HG03432 (cell line): Measurements from ENCODE around the gene ARMC6.
"Not testable (repeated sequence)": the region's sequence is repeated elsewhere in the genome, so short reads cannot be mapped to it uniquely, and the experiment has no call there.

Experiments
- ATAC-seq: cut with Tn5 transposase; IDR thresholded peaks from one replicate; pipeline ENCODE4 v1.9.1; 2021; ENCODE audit warnings: mild to moderate bottlenecking, moderate library complexity; ENCODE audit not compliant: unreplicated experiment

Gene ARMC6

GRCh38 chr19:19106938-19107337, 73.5 kb downstream of the ARMC6 start:
- not testable (repeated sequence) for ATAC-seq

DNA sequence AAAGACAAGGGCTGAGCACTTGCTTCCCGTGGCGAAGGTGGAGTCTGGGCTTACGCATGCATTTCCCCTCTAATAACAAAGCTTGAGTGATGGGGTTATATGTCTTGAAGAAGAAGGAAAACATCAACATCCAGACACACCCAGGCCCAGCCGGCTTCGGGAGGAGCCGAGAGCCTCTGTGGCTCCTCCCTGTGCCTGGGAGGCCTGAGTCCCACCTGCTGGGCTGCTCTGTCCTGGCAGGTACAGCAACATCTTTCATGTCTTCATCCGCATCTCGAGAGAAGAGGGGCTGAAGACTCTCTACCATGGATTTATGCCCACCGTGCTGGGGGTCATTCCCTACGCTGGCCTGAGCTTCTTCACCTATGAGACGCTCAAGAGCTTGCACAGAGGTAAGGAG, 74.3 kb downstream of the ARMC6 start:
- no peak for ATAC-seq
